Activated CD8-positive, alpha-beta memory T cell treated with anti-CD3 and anti-CD28 coated beads, Interleukin-2, amount 50 U/mL, for 48 hours (primary cell): ENCODE results near the gene C10orf143.

ENCODE experiments used
- DNase-seq: peaks from one replicate; pipeline ENCODE4 v3.0.0-alpha.2; 2020

The C10orf143 gene

DNA sequence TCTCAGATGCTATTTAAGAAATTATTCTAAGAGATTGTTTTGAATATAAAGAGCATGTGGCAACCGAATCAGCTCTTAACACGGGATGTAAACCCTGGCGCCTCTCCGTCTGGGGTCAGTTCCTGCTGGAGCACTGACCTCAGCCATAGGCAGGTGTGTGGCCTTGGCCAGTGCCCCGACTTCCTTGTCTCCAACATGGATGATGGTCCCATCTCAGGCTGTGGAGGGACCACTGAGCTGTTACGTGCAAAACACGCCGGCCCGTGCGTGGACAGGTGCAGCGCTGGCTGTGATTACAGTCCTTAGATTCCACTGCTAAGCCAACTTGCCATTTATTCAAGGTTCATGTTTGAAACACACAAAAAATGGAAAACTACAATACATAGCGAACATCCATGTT is 59.9 kb downstream of the C10orf143 start:
- DNase-seq: no peak

DNA sequence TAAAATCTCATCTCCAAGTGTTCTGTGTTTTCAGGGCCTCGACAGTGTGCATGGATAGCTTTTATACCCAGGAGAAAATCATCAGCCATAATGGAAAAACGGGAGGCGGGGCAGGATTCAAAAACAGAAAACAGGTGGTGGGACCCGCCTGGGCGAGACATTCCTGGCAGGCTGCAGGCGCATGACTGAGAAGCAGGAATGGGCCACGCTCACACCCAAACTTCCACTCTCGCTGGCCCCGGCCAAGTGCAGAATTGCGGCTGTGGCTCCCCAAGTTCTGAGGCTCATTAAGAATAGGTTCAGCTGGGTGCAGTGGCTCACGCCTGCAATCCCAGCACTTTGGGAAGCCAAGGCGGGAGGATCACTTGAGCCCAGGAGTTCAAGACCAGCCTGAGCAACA is 60.6 kb downstream of the C10orf143 start:
- no peak for DNase-seq

DNA sequence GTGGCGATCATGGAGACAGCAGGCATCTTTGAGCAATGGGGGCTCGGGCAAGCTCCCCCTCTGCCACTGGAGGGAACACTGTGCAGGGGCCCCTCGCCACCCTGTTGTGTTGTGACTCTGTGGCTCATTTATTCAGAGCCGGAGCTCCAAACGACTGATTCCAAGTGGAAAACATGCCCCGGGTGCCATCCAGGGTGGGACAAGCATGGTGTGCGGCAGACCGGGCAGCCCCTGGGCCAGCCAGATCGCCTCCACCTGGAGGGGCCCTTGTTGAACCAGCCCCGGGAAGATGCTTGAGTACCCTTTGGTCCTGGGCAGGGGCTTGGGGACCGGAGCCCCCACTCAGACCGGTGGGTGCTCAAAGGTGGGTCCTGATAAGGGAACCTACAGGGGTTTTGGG is 61.4 kb downstream of the C10orf143 start:
- DNase-seq: no peak

DNA sequence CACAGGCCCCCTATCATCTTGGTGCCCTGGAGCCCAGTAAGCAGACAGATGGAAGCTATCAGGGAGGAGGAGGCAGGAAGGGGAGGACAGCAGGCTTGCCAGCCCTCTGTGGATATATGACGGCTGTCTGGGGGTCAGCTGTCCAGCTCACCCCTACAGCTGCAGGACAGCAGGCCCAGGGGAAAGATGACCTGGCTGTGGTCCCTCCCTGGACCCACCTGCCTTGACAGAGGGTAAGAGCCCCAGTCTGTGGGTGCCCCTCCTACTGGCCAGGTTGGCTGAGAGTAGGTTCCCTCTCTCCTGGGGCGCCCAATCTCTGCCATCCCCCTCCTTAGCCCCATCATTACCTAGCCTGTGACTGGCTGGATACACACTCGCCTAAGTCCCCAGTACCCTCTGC is 62.5 kb downstream of the C10orf143 start:
- no peak for DNase-seq

DNA sequence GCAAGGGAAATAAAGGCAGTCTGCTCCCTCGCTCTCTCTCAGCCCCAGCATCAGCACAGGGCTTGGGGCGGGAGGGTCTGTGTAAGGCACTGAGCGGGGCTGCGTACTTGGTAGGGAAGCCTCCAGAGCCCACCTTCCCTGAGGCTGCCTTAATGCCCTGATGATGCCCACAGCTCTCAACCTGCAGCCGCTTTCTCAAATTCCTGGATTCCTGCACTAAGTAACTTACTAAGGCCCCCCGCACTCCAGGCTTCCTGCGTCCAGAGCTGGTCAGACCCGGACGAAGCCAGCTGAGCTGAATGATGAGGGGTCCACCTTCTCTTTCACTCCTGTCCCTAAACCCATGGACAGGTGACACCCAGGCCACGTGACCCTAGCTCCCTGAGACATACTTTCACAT is 63.3 kb downstream of the C10orf143 start:
- DNase-seq: no peak

DNA sequence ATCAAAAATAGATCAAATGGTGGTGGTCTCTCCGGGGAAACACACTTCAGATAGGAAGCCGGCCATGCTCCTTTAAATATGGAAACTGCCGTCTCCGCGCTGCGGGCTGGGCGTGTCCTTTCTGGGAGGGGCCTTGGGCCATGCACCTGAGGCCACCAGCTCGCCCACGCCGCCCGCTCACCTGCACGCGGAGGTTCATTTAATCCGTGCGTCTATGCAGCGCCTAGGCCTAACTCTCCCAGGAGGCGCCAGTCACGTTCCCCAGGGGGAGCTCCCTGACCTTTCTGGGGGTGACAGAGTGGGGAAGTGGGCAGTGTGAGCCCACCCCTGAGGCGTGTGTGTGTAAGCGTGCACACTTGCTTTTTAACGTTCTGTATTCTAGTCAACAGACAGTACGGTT is 64.0 kb downstream of the C10orf143 start:
- no peak for DNase-seq

DNA sequence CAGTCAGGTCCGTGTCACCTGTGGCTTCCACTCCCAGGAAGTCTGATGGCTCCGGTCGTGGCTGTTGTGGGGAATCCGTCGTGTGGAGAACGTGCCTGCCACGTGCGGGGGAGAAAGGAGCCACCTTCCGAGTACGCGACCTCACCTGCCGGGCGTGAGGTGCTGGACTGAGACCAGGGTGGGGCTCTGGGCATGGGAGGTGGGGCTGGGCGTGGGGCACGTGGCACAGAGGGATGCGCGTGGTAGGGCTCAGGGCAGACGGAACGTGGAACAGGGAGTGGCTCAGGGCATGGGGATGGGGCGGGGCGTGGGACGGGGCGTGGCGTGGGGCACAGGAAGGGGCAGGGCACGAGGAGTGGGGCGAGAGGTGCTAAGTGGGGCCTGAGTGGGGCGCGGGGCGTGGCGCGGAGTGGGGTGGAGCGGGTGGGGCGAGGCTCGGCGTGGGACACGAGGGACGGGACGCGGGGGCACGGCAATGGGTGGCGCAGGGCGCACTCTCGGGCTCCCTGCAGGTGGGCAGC is 64.8 kb downstream of the C10orf143 start:
- DNase-seq: no peak

DNA sequence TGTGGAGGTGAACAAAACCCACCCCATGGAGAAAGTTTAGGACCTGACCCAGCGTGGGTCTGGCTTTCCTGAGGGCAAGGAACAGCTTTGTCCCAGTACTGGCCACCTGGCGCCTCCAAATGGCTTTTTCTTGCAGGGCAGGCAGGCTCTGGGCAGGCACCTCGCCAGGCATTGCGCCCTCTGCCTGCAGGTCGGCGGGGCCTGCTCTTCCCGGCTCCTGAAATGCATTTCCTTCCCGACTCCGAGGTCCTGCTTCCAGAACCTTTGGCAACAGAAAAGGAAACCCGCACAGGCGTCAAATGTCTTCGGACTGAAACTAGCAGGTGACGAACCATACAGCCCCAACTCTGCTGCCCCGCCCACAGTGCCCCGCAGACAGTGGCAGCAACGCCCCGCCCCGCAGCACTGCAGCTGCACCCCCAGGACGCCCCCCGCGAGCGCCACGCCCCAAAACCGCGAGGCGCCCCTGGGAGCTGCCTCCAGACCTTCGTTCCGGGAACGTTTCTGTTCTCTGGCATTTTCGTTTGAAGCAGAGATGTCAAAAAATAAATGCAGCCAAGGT is 65.5 kb downstream of the C10orf143 start:
- DNase-seq: no peak

DNA sequence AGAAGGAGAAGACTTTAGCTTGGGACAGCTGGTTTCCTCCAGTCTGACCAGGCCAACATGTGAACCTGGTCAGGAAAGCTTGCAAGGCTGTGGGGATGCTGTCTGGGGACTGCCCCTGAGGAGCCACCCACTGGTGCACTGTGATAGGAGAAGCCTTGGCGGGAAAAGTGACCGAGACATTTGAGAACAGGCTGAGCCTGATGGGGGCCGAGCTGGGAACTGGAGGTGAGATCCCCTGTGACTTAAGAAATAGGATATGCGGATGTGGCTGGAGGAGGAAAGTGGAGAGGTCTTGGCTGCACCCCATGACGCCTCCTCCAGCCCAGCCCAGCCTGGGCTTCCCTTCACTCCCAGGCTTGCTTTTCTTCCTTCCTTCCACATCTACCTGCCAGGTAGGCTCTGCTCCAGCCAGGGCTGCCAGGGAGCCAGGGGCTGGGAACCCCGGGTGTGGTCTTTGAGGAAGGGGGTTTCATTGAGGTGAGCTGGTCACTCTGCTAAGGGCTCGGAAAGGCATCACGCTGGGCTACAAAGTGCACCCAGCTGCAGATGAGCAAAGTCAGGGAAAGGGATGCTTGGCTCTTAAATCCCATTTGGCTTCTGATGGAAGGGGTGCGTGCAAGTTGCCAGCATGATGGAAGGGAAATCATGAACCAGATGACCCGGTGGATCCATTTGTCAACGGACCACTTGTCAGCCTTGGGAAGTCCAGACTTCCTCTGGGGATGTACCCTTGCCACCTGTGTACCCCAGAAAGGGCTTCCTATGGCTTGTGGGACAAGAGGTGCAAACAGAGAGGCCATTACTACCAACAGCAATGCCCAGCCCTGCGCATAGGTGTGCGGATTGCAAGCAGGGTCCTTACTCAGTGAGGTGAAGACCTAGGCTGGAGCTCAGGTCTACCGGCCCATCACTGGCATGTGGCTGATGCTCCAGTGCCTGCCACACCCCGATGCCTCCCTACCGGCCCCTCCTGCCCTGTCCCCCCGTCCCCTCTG is 66.3 kb downstream of the C10orf143 start:
- DNase-seq: no peak

DNA sequence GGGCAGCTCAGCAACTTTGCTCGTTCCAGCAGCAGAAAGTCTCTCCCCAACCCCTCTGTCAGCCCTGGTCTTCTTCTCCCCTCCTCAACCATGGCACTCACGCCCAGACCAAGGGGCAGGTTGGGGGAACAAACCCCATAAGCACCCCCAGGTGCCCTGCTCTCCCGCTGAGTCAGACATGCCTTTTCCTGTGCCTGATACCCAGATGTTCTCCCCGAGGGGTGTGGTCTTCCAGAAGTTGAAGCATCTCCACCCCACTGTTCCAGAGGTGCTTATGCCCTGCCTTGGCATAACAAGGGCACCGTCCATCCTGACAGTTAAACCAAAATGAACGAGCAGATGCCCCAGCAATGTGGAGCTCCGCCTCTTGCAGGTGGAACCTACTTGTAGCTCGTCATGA is 67.1 kb downstream of the C10orf143 start:
- DNase-seq: peak; percentile 35

DNA sequence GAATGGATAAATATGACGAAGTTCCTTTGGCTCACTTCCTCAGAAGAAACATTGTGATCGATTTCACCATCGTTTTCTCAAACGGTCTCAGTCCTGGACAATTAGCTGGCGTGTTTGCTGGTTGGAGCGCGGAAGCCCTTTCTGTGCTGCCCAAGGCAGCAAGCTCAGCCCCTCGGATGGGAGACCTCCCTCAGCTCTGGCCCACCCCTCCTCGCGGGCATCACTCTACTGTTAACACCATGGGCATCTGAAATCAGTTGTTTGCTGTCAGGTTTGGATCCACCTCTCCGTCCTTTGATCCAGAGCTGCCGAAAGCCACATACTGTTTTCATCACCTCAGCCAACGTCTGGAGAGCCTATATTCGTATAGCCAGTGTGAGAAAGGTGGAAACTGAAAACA is 68.2 kb downstream of the C10orf143 start:
- no peak for DNase-seq

DNA sequence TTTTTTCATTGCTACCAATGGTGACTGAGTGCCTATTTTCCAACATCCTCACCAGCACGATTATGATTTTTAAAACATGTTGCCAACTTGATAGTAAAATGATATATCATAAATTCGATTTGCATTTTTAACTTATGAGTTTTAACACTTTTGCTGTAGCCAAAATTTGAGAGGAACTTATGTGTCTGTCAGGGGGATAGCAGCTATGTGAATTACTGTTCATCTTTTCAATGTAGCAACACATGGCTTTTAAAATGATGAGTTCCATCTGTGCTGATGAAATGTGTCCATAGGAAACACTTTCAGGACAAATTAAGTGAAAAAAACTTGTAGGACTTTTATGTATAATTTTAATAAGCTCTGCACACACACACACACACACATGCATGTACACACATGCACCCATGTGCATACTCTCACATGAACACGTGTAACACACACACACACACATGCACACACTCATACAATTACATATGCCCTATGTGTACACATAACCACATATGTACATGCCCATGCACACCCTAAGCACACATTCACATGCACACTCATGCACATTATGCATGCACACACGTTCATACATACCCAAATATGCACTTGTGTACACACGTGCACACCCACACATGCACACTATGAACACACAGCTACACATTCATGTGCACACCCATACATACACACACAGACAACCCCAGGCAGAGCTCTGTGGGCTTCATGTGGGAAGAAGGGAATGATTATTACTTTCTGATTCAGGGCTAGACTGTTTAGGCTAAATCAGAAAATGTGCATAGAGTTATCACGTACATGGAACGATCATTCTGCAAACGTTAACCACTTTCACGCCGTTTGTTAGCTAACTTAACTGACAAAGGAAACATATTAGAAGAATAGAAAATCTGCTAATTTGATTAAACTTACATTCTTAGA is 68.9 kb downstream of the C10orf143 start:
- no peak for DNase-seq

DNA sequence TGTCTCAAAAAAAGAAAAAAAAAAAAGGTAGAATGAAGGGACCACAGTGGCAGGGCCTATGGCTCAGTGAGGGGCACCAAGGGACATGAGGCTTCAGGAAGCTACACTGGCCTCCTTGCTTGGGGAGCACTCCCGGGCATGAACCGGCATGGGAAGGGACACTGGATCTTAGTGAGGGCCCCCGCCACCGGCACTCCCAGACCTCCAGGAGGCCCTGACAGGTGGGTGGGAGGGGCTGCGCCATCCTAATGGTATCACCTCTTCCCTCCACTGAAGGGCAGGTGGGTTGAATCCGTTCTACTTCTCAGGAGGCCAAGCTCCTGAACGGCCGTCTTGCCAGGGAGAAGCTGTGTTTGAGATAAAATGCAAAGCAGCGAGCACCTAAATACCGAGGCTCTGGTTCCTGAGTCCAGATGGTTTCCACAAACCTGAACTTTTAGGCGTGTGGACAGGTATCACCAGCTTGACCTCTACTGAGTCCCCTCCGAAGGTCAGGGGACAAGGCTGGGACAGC is 69.8 kb downstream of the C10orf143 start:
- DNase-seq: no peak

DNA sequence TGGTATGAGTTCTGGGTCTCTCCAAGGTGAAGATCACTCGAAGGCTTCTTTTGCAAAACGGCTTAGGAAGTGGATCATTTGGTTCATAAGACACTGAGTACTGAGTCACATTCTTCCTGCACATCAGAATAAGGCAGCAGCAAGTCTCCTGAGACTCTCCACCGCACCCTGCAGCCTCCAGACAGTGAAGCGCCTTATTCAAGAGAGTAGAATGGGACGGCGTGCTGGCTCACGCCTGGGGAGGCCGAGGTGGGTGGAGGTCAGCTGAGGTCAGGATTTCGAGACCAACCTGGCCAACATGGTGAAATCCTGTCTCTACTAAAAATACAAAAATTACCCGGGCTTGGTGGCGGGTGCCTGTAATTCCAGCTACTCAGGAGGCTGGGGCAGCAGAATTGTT is 70.3 kb downstream of the C10orf143 start:
- DNase-seq: no peak

DNA sequence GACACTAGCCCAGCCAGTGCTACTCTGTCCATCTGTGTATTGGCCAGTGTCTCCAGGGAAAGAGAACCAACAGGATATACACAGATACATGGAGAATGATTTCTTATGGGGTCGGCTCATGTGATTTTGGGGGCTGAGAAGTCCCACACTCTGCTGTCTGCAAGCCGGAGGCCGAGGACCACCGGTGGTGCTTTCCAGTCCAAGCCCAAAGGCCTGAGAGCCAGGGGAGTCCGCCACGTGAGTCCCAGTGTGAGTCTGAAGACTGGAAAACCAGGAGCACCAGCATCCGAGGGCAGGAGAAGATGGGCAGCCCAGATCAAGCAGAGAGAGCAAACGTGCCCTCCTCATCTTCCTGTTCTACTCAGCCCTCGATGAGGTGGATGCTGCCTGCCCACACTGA is 71.5 kb downstream of the C10orf143 start:
- DNase-seq: no peak

DNA sequence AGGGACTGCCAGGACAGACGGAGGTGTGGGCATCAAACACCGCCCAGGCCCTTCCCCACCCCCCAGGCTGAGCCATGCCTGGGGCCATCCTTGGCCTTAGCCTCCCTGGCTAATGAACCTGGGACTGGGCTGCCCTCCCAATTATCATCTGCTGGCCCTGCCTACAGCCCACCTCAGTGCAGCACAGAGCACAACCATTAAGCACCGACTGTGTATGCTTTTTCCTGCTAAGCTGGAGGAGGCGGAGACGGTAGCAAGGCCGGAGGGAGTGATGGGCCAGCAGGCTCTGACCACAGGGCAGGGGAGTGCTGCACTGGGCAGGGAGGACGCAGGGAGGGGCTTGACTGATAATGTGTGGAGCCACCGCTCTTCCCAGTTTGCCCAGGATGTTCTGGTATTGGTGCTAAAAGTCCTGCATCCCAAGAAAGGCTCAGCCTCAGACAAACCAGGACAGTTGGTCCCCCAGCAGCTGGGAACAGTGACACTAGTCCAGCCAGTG is 72.0 kb downstream of the C10orf143 start:
- no peak for DNase-seq

DNA sequence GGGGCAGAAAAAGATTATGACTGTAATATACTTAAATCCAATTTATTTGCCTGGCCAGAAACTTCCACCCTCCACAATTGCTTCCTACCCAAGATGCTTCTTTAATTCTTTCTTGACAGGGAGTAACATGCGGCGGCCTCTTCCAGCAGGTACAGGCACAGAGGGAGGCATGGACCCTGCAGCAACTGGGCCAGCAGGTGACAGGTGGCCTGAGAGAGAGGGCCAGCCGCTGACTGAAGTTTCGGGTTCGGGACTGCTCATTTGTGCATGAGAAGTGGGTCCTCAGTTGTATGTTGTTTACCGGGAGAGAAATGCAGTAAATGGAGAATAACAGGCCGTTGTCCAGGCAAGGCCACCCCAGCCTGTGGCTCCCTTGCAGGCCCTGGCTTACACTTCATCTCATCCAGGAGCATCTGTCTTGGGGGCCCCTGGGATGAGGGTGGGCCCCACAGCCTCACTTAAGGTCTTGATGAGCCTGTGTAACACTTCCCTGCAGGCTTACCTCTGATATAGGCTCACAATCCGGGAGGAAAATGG is 72.5 kb downstream of the C10orf143 start:
- no peak for DNase-seq

DNA sequence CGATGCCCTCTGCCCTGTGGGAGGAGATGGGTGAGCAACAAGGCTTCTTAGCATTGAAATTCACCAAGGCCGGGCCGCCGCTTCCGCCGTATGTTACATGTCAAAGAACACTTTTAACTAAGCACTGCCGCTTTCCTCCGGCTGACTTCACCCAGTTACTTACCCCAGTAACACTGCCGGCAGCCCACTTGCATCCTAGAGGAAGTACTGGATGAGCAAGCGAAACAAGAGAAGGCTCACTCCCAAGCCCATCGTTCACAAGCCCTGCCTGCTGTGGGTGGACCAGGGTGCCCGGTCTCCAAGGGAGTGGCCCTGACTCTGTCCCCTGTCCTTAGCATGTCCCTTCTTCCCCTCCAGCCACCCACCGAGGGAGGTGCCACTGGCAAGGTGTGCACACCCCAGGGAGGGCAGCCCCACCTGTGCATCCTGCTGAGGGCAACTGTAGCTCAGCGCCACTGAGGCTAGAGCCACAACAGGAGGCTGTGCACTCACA is 73.4 kb downstream of the C10orf143 start:
- DNase-seq: no peak

DNA sequence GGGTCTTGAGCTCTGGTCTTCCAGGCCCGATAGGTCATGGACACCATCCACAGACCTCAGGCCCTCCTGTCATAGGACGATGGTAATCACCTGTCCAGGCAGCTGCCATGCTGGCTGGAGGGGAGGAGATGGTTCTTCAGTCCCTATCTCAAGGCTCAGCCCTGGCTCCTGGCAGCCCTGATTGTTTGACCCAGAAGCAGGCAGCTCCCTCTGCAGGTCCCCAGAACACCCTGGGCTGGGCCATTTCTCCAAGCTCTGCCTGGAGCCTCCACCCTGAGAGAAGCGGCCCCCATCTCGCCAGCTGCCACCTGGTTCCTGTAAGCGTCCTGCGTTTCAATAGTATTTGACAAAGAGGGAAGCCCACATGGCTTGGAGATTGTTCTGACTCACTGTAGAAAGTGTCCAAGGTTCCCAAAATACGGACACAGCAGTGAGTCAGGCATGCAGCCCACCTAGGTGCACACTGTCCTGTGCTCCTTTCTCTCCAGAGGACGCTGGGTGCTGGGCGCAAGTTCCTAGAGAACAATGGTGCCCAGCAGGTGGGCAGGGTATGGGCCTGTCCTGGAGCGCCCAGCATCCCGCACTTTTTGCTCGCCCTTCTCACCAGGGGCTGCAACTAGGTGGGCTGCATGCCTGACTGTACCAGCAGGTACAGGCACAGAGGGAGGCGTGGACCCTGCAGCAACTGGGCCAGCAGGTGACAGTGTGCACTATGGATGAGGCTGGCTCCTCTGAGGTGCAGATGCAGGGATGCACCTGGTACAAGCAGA is 74.1 kb downstream of the C10orf143 start:
- no peak for DNase-seq

DNA sequence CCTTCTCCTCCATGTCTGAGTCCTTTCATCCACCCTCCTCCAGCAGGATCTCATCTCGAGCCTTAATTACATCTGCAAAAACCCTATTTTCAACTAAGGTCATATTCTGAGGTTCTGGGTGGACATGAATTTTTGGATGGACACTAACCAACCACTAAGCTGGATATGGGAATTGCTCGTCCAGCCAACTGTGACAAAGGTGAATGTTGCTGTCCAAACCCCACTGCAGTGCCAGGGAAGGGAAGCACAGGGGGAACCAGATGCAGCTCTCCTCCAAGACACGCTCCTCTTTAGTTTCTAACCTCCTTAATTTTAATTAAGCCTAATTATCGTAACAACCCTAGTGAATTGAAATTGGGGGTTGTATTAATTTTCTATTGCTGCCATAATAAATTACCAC is 81.4 kb downstream of the C10orf143 start:
- DNase-seq: no peak

DNA sequence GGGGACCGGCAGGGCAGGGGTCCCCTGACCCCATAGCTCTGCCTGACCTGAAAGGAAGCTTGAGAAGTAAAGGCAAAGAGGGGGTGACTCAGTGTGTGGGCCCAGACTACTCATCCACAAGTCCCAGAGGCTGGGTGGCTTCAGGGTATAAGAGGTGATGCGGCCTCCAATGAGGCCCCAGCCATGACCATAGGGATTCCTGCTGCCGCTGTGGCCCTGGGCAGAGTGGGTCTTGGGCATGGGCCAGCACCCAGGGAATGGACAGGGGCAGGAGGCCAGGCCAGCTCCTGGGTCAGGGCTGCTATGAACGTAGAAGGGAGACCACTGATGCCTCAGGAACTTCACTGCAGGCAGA is 82.2 kb downstream of the C10orf143 start:
- DNase-seq: no peak
